Activated naive CD4-positive, alpha-beta T cell treated with anti-CD3 and anti-CD28 coated beads, Interleukin-2, amount 10 ng/mL, durations not matched to agents 7 days and 5 days (primary cell): ENCODE data around the gene IRF1.

ENCODE experiments used
- CTCF ChIA-PET: fragments of 350-600 bp; sonication (Branson Sonifier 250); formaldehyde crosslinking; loops from one replicate; lab custom pipeline; 2021; ENCODE audit warnings: antibody characterized with exemption; lab: Charles Lee
- DNase-seq: peaks from one replicate; pipeline ENCODE4 v3.0.0-alpha.2; 2020
- H3K27ac Mint-ChIP-seq: one replicate; pipeline ENCODE4 v1.8.0; 2021; ENCODE audit warnings: mild to moderate bottlenecking, moderate library complexity, mixed read lengths
- H3K27me3 Mint-ChIP-seq: one replicate; pipeline ENCODE4 v1.8.0; 2021; ENCODE audit warnings: mild to moderate bottlenecking, mixed read lengths
- H3K36me3 Mint-ChIP-seq: one replicate; pipeline ENCODE4 v1.8.0; 2021; ENCODE audit warnings: mixed read lengths
- H3K4me1 Mint-ChIP-seq: one replicate; pipeline ENCODE4 v1.8.0; 2021; ENCODE audit warnings: mixed read lengths
- H3K4me3 Mint-ChIP-seq: one replicate; pipeline ENCODE4 v1.8.0; 2021; ENCODE audit warnings: mild to moderate bottlenecking, moderate library complexity, mixed read lengths
- H3K9me3 Mint-ChIP-seq: one replicate; pipeline ENCODE4 v1.8.0; 2021; ENCODE audit warnings: mixed read lengths

The IRF1 gene

DNA sequence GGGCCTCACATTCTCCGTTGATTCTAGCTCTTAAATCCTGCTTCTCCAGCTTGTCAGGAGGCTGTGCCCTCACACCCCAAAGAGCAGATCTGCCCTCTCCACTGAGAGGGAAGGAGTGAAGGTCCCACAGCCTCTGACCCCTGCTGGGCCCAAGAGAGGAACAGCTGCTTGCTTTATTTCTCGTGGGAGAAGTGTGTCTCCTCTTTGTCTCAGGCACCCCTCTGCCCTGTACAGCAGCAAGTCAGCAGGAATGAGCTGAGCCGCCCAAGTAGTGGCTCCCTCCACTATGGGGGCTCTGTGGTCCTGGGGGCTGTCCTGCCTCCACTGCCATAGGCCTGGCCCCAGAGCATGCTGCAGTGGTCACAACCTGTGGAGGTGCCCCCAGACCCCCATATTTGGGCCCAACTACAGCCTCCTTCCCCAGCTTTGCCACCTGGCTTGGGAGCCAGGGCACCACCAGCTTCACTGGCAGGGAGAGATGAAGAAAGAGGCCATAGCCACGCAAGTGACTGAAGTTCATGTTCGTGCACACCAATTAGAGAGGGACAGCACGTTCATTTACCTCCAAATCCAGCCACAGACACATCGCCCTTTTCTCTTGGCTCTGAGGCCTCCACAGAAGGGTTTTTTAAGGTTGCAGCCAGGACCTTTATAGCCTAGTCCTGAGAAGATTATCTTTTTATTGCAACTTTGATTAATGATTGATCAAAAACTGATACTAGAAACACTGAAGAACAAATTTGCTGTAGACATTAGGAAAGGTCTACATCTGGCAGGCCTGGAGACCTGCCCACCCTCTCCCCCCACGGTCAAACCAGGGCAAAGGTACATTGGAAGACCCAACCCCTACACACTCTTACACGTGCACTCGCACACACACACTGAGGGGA, 27.5 kb downstream of the IRF1 start:
- peaks cover 52% of the 10 kb centered on the region for H3K36me3 Mint-ChIP-seq
- no peaks in the 10 kb centered on the region for H3K27me3 Mint-ChIP-seq
- CTCF ChIA-PET: interaction anchor here (4.8 to 6.5 kb wide), 3 partner anchors 15 to 43 kb away, joined by 28 to 63 read pairs (median 31); no protein-coding TSS in a partner anchor
- H3K9me3 Mint-ChIP-seq: no peaks in the 10 kb centered on the region
- H3K27ac Mint-ChIP-seq: peak overlapping the region; percentile 91
- peaks cover 98% of the 10 kb centered on the region for H3K4me1 Mint-ChIP-seq
- H3K4me3 Mint-ChIP-seq: peak overlapping the region; percentile 50
- DNase-seq: peak; percentile 17

- Mint-ChIP-seq H3K36me3 (peaks cover 57% of the 10 kb centered on the region), H3K4me1 (peaks cover 98% of the 10 kb centered on the region), H3K4me3 (no peak overlapping the region), H3K27me3 (no peaks in the 10 kb centered on the region), H3K27ac (no peak overlapping the region), H3K9me3 (no peaks in the 10 kb centered on the region)
- no peak for DNase-seq
- CTCF ChIA-PET: interaction anchor here (6.5 kb wide), 1 partner anchor 42 kb away, joined by 28 read pairs; no protein-coding TSS in a partner anchor
Measured at GRCh38 chr5:132462333-132462732, 28.2 kb downstream of the IRF1 start.

DNA sequence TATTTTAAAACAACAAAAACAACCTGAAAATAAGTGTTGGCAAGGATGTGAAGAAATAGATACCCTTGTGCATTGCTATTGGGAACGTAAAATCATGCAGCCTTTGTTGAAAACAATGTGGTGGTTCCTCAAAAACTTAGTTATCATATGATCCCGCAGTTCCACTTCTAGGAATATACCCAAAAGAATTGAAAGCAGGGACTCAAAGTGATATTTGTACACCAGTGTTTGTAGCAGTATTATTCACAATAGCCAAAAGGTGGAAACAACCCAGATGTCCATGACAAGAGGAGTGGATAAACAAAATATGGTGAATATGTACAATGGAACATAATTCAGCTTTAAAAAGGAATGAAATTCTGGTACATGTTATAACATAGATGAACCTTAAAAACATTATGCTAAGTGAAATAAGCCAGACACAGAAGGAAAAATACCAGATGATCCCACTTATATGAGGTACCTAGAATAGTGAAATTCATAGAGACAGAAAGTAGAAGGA, 29.0 kb downstream of the IRF1 start:
- Mint-ChIP-seq H3K4me1 (peaks cover 98% of the 10 kb centered on the region), H3K36me3 (peaks cover 58% of the 10 kb centered on the region), H3K27me3 (no peaks in the 10 kb centered on the region), H3K9me3 (no peaks in the 10 kb centered on the region), H3K27ac (no peak overlapping the region), H3K4me3 (no peak overlapping the region)
- no peak for DNase-seq
- CTCF ChIA-PET: no interaction called here

- H3K4me3 Mint-ChIP-seq: no peak overlapping the region
- CTCF ChIA-PET: no interaction called here
Measured at GRCh38 chr5:132460846-132461568, 29.6 kb downstream of the IRF1 start.

DNA sequence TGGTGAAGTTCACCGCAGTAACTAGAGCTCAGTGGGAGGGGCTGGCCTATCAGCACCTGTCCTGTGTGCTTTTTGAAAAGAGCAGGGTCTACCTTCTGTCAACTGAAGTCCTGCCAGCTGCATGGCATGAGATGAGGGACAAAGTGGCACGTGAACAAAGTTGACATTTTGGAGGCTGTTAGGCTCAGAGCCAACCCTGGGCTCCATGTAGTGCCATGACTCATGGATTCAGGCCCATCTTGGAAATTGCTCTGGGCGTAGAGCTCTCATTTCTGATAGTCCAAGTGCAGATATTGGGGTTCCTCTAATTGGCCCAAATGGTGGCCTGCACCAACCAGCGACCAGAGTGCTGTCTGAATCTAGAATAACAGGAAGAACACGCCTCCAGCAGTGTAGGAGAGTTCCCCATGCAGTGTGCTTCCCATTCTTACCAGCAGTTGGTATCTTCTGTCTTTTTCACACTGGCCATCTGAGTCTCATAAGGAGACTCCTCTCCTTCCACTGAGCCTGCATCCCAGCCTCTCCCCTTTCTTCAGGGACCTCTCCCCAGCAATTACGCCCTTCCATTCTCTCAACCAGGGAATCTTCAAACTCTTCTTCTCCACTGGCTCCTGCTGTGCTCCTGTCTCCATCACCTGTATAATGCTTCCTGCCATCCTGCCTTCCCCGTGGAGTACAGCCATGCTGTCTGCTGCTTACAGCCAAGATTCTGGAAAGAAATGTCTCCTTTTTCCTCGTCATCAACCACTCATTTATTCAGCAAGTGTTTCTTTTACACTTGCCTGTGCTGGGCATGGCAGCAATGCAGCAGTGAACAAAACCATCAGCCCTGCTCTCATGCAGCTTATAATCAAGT, 30.4 kb downstream of the IRF1 start:
- no peak overlapping the region for H3K4me3 Mint-ChIP-seq
- CTCF ChIA-PET: interaction anchor here (0.6 to 3.3 kb wide), 4 partner anchors 34 to 584 kb away, joined by 3 to 13 read pairs (median 3); no protein-coding TSS in a partner anchor
- peak overlapping the region; percentile 71 for H3K27ac Mint-ChIP-seq

More at GRCh38 chr5:132460846-132461568, 29.6 kb downstream of the IRF1 start:
- Mint-ChIP-seq H3K9me3 (no peaks in the 10 kb centered on the region), H3K27ac (peak overlapping the region; percentile 71), H3K4me1 (peaks cover 98% of the 10 kb centered on the region), H3K27me3 (no peaks in the 10 kb centered on the region), H3K36me3 (peaks cover 59% of the 10 kb centered on the region)
- DNase-seq: peak; percentile 17

GRCh38 chr5:132459031-132459982, 31.3 kb downstream of the IRF1 start:
- Mint-ChIP-seq H3K9me3 (no peaks in the 10 kb centered on the region), H3K4me1 (peaks cover 98% of the 10 kb centered on the region), H3K27me3 (no peaks in the 10 kb centered on the region), H3K4me3 (peak overlapping the region; percentile 11), H3K36me3 (peaks cover 69% of the 10 kb centered on the region), H3K27ac (peak overlapping the region; percentile 100)
- CTCF ChIA-PET: interaction anchor here (0.6 to 3.3 kb wide), 9 partner anchors 13 to 585 kb away, joined by 3 to 20 read pairs (median 4); no protein-coding TSS in a partner anchor
- peak; percentile 20 for DNase-seq

More for the DNA sequence above, 30.4 kb downstream of the IRF1 start:
- no peaks in the 10 kb centered on the region for H3K27me3 Mint-ChIP-seq
- H3K36me3 Mint-ChIP-seq: peaks cover 67% of the 10 kb centered on the region
- H3K4me1 Mint-ChIP-seq: peaks cover 98% of the 10 kb centered on the region
- DNase-seq: peak; percentile 25
- H3K9me3 Mint-ChIP-seq: no peaks in the 10 kb centered on the region

- peak; percentile 3 for DNase-seq
- H3K36me3 Mint-ChIP-seq: peaks cover 70% of the 10 kb centered on the region
Measured at GRCh38 chr5:132458651-132459030, 31.9 kb downstream of the IRF1 start.

GRCh38 chr5:132458226-132458560, 32.4 kb downstream of the IRF1 start:
- H3K36me3 Mint-ChIP-seq: peaks cover 71% of the 10 kb centered on the region
- CTCF ChIA-PET: interaction anchor here (1.0 to 4.0 kb wide), 9 partner anchors 8 to 43 kb away, joined by 3 to 24 read pairs (median 6); partner anchors contain the start of gene IRF1
- H3K27ac Mint-ChIP-seq: peak overlapping the region; percentile 100
- H3K4me3 Mint-ChIP-seq: no peak overlapping the region
- H3K9me3 Mint-ChIP-seq: no peaks in the 10 kb centered on the region
- peaks cover 98% of the 10 kb centered on the region for H3K4me1 Mint-ChIP-seq
- no peaks in the 10 kb centered on the region for H3K27me3 Mint-ChIP-seq
- no peak for DNase-seq

More at GRCh38 chr5:132458651-132459030, 31.9 kb downstream of the IRF1 start:
- Mint-ChIP-seq H3K4me3 (peak overlapping the region; percentile 8), H3K27ac (peak overlapping the region; percentile 100), H3K4me1 (peaks cover 98% of the 10 kb centered on the region), H3K9me3 (no peaks in the 10 kb centered on the region), H3K27me3 (no peaks in the 10 kb centered on the region)
- CTCF ChIA-PET: interaction anchor here (1.0 to 4.0 kb wide), 10 partner anchors 8 to 42 kb away, joined by 3 to 24 read pairs (median 6); partner anchors contain the start of gene IRF1

DNA sequence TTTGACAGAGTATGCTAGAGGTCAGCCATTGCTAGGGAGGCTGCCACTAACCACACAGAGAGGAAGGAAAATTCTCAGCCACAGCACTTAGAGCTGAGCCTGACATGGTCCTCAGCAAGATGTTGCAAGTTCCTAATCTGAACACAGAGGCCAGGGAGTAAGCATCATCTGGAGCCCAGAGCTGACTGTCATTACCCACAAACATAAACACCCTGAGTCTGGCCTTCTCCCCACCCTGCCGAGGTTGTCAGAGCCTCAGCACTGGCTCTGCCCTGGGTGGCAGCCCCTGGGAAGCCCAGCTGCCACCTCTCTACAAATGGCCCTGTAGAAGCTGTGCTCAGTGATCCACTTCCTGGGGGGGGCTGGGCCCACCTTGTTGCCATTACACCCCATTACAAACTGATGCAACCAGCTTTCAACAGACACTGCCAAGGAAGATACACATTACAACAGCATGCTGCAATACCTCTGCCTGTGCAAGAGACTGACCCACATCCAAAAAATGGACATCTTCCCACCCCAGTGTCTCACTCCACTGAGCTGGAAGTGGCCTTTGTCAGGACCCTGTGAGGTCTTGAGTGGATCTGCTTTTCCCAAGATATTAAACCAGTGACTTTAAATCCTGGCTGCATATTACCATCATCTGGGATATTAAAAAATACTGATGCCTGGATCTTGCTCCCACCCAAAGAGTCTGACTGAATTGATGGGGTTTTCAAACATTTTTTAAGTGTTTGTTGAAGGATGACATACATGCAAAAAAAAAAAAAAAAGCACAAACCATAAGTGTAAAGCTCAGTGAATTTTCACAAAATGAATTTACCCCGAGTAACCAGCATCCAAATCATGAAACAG, 33.0 kb downstream of the IRF1 start:
- H3K4me3 Mint-ChIP-seq: peak overlapping the region; percentile 10

DNA sequence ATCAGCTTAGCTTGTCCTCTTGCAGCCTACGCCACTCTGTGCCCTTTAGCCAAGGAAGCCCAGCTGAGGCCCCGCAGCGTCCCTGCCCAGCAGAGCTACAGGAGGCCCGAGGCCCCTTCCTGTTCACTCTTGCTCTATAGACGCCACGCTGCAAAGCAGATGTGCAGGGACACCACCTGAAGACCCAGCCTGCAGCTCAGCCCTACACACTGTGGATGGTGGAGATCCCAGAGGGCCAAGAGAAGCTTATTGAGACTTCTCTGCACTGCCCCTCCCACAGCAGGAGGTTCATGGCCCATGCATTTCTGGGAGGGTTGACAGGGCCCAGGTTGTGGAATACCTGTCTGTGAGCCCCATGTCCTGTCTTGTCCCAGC, 33.6 kb downstream of the IRF1 start:
- Mint-ChIP-seq H3K27ac (peak overlapping the region; percentile 100), H3K9me3 (no peaks in the 10 kb centered on the region), H3K36me3 (peaks cover 73% of the 10 kb centered on the region), H3K27me3 (no peaks in the 10 kb centered on the region), H3K4me1 (peaks cover 96% of the 10 kb centered on the region), H3K4me3 (no peak overlapping the region)
- CTCF ChIA-PET: interaction anchor here (0.8 to 4.0 kb wide), 9 partner anchors 8 to 70 kb away, joined by 3 to 24 read pairs (median 4); no protein-coding TSS in a partner anchor
- DNase-seq: peak; percentile 40

More for the DNA sequence above, 33.0 kb downstream of the IRF1 start:
- Mint-ChIP-seq H3K4me1 (peaks cover 98% of the 10 kb centered on the region), H3K27ac (peak overlapping the region; percentile 100), H3K27me3 (no peaks in the 10 kb centered on the region), H3K9me3 (no peaks in the 10 kb centered on the region), H3K36me3 (peaks cover 74% of the 10 kb centered on the region)
- DNase-seq: peak; percentile 61
- CTCF ChIA-PET: interaction anchor here (0.8 to 4.0 kb wide), 13 partner anchors 9 to 71 kb away, joined by 3 to 24 read pairs (median 5); partner anchors contain the start of gene IRF1

DNA sequence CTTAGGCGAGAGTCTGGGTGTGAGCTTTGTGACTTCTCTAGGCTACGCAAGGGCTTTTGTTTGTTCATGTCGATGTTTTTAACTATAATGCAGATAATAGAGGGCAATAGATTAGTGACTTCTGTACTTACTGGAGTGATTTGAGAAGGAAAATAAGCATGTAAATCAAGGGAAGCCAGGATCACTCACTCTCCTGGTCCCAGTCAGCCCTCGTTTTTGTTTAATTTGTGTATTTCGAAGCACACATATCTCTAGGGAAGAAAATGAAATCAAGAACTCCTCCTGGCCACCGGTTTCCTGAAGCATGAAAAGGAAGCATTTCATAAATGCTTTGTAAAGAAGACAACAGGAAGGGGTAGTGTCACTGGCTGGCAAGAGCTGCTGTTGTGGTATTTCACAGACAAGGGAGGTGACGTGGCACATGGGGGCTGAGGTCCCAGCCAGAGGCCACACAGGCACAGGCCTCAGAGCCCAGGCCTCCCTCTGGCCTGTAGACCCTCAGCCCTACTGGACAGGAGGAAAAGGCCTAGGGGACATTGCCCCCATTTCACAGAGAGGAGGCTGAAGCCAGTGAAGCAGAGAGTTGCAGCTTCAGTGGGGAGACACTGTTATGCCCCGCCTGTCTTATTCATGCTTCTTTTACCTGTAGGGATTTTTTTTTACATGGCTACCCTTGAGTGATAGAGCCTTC, 34.1 kb downstream of the IRF1 start:
- CTCF ChIA-PET: interaction anchor here (0.8 to 4.0 kb wide), 12 partner anchors 8 to 70 kb away, joined by 3 to 24 read pairs (median 4); no protein-coding TSS in a partner anchor
- H3K4me1 Mint-ChIP-seq: peaks cover 91% of the 10 kb centered on the region

More for the DNA sequence above, 34.1 kb downstream of the IRF1 start:
- DNase-seq: peak; percentile 78
- Mint-ChIP-seq H3K4me3 (peak overlapping the region; percentile 63), H3K27ac (peak overlapping the region; percentile 100), H3K36me3 (peaks cover 72% of the 10 kb centered on the region), H3K27me3 (no peaks in the 10 kb centered on the region), H3K9me3 (no peaks in the 10 kb centered on the region)
